ENCODE measurements around the gene FKBP7.
"Not testable (repeated sequence)": the region's sequence is repeated elsewhere in the genome, so short reads cannot be mapped to it uniquely, and the experiment has no call there.

FKBP7 gene

DNA sequence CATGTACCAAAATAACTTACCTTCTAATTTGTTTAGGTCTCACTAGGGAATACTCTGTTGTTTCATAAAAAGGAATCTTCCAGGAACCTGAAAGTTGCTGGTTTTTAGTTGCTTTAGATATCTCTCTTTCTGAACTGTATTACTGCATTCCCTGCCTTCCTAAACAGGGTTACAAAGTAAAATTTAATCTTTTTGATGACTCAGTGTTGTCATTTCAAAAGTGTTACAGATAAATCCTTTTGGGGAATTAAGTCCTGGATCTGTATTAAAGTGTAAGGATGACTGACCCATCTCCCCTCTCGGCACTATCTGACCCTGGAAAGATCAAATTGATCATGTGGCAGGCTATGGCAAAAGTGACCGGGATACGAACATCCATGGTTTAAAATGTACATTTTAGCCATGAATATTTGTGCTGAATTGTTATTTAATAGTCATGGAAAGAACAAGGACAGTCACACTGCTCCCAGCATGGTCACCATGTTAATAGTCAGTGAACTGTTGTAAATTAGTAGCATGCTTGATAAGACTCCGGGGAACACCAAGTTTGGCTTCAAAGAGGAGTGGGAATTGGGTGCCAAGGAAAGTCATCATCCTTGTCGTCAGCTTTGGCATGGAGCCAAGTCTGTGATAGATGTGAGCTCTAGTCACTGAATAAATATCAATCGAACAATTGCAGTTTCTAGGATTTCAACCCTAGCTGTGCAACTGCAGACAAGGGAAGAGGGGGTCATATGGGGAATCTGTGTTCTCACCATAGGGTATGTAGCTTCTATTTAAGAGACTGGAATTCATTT, 6.0 kb upstream of the FKBP7 start:
- DNase-seq = no peak

DNA sequence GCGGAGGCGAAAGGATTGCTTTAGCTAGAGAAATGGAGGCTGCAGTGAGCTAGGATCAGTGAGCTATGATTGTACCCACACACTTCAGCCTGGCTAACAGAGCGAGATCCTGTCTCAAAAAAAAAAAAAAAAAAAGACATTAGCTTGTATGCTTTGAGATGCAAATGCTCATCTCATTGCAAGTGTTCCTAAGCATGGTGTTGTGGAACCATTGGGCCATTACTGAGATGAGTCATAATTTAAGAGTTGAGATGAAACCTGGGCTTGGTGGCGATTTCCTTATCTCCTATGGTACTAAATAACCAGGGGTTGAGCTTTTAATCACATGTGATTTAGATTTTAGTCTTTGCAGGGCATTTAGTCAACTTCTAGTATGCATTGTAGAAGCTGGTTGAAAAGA, 4.0 kb upstream of the FKBP7 start:
- no peak for DNase-seq

DNA sequence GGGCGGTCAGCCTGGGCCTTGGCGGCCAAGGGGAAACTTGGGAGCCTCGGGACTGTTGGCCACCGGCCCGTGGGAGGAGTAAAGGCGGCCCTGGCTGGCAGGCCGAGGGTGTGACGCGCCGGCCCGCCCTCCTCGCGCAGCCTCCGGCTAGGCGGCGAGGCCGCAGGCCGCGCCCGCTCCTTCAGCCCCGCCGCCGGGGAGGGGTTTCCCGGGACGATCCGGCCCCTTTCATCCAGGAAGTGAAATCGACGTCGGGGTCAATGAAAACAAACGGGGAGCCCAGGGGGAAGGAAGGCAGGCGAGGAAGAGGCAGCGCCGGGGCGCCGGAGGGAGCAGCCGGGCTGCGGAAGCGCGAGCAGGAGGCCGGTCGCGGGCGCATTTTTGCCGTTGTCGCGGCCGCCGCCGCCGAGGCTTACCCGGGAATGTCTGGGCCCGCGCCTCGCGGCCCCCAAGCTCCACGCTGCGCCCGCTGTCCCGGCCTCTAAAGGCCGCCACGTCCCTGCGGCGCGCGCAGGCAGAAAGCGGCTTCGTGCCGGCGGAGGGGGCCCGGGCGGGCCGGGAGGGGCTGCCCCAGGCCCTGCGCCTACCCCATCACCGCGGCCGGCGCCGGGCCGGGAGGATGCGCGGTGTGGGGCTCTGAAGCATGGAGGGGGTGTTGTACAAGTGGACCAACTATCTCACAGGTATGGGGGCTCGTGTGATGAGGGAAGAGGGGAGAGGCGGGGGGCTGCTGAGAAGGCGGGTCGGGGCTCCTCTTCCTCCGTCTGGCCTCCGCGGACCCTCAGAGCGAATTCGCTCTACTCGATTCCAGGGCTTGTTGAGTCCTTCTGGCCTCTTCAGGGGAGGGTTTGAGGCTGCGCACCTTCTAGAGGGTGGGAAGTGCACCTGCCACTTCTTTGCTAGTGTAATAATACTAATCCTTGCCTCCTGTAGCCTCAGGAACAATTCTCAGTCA, 2.1 kb upstream of the FKBP7 start, which contains the start of gene PLEKHA3:
Gene PLEKHA3 (plus strand): TSS at position 231 of the 955 bp plus-strand sequence. CDS start 413 bp downstream, at position 644.
- DNase-seq = peak; percentile 65

DNA sequence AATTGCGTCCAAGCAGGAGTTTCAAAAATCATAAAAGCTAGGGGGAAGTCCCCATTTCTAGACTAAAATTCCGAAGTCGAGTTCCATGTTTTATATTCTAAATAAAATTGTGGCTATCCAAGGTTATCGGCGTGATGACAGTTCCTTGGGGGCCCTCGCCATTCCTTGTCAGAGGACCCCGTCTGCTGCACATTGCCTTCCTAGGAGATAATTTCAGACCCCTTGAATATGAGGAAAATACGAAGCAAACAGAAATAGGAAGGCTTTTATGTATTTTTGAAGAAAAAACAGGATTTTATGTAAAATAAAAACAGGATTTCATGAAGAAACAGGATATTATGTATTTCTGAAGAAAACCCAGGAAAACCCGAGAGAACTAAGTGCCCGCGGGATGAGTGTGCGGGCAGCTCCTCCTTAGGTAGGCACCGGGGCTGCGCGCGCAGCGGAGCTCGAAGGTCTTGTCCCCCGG, 1.4 kb upstream of the FKBP7 start:
- DNase-seq = no peak

DNA sequence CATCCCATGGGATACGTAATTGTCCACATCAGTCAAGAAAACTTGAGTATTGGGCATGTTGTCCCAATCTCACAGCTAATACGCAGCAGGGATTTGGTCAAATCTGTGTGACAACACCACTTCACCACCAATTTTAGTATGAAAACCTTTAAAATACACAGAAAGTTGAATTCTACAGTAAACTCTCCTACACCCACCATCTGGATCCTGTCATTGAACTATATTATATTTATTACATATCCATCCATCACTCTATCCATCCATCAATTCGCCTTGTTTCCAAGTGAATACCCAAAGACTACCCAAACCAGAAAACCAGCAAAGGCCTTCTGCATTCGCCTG, 846 bp upstream of the FKBP7 start:
- DNase-seq = no peak

DNA sequence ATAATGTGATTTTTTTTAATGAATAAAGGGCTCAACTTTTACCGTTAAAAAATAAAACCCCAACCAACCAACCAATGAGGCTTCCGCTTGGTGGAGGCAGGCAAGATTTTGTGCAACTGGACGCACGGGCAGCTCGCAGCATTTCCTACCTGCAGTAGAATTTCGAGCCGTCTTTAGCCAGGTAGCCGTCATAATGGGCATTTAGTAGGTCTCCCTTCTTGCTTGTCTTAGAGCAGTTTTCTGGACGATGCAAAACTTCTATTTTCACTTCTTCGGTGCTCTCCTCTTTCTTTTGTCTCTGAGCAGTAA, 316 bp downstream of the FKBP7 start:
- DNase-seq = no peak

DNA sequence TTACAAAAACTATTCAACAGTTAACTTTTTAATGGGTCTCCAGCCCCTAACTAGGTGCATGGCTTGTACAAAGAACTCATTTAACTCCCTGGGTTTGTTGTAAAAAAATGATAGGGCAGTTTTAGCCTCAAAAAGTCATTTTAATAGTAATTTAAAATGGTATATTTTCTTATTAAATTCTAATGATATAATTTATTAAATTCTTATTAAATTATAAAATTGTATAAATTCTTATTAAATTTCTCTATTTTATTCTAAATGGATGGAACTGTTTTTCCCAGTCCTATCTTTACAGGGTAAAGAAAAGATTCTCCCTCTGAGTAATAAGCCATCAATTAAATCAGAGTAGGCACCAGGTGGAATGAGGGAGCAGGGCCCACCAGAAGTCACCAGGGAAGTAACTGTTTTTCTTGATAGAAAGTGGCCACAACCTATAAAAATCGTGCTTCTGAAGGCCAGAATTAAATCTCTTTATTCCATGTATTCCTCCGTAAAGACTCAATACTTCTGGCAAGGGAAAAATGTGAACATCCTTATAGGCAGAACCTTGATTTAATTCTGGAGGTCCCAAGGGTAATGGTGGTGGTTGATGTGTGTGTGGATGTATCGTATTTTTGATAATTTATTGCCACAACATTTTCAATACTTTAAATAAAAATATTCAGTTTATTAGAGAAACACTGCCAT, 814 bp downstream of the FKBP7 start:
- no peak for DNase-seq

DNA sequence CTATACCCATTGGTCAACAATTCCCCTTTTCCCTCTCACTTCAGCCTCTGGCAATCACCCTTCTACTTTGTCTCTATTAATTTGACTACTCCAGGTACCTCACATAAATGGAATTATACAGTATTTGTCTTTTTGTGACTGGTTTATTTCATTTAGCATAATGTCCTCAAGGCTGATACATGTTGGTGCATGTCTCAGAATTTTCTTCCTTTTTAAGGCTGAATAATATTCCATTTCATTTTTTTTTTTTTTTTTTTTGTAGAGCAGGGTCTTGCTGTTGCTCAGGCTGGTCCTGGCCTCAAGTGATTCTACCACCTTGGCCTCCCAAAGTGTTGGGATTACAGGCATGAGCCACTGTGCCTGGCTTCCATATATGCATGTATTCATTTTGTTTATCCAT, 1.9 kb downstream of the FKBP7 start:
- no peak for DNase-seq

DNA sequence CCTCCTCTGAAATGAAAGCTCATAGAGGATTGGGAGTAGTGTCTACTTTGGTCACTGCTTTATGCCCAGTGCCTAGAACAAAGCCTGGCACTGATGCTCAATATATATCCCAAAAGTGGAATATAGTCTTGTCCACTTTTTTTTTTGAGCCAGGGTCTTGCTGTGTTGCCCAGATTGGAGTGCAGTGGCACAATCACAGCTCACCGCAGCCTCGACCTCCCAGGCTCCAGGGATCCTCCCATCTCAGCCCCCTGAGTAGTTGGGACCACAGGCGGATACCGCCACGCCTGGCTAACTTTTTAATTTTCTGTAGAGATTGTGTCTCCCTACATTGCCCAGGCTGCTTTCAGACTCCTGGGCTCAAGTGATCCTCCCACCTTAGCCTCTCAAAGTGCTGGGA, 3.8 kb downstream of the FKBP7 start:
- no peak for DNase-seq

DNA sequence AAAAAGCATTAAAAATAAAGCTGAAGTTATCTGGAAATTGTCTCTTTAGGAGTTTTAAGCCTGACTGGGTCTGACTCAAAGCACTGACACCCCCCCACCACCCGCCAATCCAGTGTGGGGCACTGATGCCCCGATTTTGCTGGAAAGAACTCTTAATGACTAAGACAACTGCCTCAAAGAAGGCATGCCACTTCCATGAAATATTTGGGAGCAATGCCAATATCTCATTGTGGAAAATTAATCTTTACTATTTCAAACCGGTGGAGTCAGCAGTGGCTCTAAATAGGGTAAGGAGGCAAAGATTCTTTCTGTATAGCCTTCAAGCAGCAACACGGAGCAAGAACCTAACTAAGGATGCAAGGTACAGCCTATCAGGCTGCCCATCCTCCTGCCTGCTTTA, 4.5 kb downstream of the FKBP7 start:
- no peak for DNase-seq

DNA sequence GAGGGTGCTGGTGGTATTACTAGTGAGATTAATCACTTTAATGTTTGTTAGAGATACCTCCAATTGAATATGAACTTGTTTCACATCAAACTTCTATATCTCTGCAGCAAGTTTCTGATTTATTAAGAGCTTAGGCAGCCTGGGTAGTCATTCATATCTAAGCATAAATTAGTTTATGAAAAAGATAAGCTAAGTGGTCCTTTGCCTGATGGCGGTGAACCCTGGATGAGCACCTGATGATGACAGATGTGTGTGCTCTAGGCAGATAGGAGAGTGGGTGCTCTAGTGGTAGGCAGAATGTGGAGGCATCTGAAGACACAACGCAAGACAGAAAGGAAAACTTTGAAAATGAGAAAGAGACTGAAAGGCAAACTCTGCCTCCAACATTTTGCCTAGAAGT, 5.0 kb downstream of the FKBP7 start:
- no peak for DNase-seq

DNA sequence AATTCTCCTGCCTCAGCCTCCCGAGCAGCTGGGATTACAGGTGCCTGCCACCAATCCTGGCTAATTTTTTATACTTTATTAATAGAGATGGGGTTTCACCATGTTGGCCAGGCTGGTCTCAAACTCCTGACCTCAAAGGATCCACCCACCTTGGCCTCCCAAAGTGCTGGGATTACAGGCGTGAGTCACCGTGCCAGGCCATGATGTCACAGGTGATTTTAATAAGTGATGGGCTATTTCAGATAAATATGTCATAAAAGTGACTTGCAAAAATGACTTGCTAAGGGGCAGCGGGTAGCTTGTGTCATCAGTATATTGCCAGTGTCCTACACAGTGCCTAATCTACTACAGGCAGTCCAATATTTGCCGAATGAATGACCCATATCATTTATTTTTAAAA, 7.1 kb downstream of the FKBP7 start:
- not testable (repeated sequence) for DNase-seq

DNA sequence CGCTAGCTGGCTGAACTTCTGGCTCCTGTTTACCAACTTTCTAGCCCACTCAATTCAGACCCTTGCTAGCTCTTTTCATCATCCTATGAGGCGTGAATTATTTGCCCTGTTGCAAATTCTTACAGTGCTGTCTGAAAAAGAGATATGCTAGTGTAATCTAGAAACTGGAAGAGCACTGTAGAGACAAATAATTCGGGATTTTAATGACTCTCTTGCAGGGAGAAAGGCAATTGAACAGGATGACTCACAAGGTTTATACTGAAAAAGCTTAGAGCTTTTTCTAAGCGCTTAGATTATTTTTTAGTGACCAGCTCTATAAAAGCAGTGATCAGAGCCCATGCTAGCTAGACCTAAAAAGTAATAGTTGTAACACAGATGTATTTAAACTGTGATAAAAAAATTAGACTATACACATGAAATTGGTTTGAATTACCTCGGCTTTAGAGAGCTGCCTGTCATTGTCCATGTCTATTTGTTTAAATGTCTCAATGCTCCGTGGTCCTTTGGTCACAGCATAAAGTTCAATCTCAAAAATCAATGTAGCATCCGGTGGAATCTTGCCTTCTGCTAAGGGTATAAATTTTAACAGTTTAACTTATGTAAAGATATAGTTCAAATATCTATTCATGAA, 9.1 kb downstream of the FKBP7 start:
- DNase-seq = no peak

DNA sequence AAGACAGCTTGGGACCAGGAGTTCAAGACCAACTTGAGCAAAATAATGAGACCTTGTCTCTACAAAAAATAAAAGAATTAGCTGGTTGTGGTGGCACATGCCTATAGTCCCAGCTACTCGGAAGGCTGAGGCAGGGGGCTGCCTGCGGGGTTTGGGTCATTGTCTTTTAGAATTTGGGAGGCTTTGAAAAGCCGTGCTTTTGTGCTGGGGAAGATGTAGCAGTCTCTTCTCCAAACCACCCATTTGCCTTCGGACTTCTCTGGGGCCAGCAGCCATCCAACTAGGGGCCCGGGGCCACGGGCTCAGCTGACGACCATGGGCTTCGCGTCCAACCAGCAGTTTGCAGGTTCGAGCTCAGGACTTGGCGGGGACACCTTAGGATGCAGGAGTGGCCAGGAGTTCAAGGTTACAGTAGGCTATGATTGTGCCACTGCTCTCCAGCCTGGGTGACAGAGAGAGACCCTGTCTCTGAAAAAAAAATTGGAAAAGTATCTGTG, 21.0 kb downstream of the FKBP7 start:
- no peak for DNase-seq

DNA sequence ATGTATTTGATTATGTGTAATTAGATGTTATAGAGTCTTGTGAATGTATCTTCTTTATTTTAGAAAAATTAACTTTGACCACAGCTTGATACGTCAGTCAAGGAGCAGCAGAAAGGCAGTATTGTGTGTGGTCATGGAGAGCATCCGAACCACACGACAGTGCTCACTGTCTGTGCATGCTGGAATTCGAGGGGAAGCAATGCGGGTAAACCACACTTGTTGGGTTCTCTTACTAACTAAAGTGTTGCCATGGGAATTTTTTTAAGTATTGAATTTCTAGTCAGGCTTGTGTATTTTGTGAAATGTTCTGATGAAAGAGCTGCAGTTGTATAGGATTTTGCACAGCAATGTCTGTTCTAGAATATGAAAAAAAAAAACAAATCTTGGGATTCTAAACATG, 22.5 kb downstream of the FKBP7 start:
- DNase-seq = no peak

DNA sequence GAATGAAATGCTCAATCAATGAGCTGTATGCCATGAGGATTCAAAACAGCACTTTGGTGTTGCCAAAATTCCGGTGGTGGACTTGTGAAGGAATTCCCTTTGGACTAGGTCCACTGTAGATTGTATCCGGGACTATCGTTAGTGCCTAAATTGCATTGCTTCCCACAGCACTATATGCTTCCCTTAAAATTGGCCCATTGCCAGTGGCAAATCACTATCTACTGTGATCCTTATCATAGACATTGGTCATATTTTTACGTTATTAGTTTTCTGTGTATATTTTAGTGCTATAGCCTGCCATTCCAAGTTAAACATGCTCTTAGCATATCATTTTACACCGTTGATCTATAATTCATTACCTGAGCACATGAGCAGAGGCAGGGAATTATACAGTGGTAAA, 25.5 kb downstream of the FKBP7 start:
- no peak for DNase-seq

DNA sequence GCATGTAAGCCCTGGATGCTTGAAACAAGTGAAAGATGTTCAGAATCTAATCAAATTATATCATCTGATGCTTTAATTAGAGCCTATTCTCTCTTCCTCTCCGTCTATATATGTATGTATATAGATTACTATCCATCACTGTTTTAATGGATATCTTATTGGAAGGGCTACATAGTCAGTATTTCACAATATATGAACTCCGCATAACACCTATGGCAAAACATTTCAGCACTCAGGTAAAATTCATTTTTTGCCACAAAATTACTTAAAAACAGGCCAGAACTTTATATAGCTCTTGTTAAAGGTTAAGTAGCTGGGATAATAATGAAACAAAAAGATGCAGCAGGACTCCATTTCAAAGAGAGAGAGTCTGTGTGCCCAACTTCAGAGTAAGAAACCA, 26.1 kb downstream of the FKBP7 start:
- DNase-seq = no peak

DNA sequence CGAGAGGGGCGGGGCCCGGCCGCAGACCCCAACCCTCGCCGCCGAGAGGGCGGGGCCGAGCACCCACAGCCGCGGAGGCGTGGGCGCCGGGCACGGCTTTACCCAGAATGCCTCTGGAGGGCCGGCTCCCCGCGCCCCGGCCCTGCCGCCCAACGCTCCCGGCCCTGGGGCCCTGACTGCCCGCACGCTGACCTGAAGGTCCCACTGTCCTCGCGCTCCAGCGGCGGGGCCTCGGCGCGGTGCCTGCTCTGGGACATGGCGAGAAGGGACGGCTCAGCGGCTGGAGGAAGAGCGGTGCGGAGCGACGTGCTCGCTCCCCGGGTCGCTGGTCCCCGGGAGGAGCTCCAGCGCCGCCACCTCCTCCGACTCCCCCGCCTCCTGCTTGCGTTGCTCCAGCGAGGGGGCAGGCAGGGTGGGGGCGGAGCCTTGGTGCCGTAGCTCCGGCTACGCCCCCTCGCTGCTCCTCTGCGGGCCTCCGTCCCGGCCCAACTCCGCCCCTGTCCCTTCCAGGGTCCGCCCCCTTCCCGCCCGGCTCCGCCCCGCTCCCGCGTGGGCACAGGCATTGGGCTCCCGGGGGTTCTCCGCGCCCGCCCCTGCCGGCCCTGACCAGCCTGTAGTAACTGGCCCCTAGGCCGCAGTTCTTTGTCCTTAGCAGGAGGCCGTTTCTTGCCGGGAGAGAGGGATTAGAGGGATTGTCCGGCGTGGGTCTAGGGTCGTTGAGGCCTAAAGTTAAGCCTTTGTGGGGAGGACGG, 27.4 kb downstream of the FKBP7 start, which contains the start of the genes PJVK and PRKRA:
Gene PJVK (plus strand): TSS at position 605 of the 752 bp plus-strand sequence. CDS start 2,032 bp downstream, outside the sequence.
Gene PRKRA (minus strand): TSS at position 402 of the 752 bp plus-strand sequence. CDS start 145 bp downstream, at position 257.
- DNase-seq = peak; percentile 93

DNA sequence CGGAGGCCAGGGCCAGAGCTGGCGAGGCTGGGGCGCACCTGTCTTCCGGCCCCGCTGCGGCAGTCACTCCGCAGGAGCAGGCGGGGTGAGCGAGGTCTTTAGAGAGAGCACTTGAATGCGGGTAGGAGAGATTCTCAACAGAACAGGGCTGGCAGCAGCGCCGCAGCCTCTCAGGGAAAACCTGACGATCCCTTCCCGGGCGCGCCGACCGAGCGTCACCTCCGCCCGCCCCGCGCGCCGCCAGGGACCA, 28.0 kb downstream of the FKBP7 start:
- DNase-seq = peak; percentile 77

DNA sequence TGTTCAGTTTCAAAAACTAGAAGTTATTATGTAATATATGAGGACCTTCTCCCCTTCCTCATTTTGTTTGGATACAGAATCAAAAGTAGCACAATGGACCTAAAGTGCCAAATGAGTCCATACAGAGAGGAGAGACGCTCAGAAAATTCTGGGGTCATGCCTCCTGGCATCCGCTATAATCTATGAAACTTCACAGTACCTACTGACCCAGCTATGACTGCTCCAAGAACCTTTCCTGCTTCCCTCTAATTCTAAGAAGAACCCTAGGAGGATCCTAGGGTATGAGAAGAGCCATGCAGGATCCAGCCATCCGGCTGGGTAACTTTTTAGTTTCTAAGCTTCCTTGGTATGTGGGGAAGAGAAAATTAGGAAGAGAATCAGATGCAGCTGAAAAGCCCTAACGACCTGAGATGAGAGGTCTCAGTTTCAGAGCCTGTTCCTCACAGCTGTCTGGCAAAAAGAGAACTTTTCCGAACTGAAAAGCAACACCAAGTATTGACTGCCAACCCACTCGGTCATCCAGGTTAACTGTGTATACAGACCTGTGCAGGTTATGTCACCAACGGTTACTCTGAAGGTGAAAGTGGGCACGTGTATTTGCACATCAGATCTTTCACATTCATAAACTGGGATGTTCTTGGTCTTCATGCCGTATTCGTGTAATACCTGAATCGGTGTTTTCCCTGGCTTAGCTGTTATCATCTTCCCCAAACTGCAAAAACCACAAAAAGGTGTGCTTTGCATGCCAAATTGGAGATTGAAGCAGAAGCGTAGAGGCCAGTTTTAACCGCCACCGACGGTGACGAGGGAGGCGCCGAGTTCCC, 28.5 kb downstream of the FKBP7 start:
- no peak for DNase-seq

Measured in activated CD4-positive, alpha-beta T cell treated with anti-CD3 and anti-CD28 coated beads, Interleukin-2, amount 50 U/mL, for 1 hour (primary cell).